Measurements from ENCODE around the gene DIP2C.

The DIP2C gene

DNA sequence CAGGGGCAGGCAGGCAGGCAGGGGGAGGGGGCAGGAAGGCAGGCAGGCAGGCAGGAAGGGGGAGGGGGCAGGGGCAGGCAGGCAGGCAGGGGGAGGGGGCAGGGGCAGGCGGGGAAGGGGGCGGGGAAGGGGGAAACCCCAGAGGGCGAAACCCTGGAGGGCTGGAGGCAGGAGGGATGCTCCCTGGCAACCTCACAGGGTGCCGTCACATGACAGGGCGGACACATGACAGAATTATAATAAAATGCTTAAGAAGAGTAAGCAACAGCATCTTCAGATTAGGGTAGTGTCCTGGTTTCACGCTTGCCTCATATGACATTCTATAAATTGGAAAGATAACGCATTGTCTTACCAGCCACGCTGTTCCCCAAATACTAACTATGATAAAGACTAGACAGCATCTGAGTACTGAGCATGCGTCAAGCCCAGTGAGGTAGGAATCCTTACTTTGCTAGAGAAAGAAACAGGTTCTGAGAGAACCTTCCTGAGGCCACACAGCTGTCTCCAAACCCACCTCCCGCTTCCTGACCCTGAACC lies 131.6 kb downstream of the DIP2C start:
- no peak for DNase-seq (ENCODE audit: low spot score)
- no peak for TF ChIP-seq CTCF (IDR thresholded peaks at IDR 0.05; ENCODE audit: borderline replicate concordance, control extremely low read depth, extremely low read depth, insufficient read depth, missing control alignments)
- in situ Hi-C loops (cut with MboI; ENCODE audit: low sequenced_read_pairs, unreplicated experiment): no loop called here

DNA sequence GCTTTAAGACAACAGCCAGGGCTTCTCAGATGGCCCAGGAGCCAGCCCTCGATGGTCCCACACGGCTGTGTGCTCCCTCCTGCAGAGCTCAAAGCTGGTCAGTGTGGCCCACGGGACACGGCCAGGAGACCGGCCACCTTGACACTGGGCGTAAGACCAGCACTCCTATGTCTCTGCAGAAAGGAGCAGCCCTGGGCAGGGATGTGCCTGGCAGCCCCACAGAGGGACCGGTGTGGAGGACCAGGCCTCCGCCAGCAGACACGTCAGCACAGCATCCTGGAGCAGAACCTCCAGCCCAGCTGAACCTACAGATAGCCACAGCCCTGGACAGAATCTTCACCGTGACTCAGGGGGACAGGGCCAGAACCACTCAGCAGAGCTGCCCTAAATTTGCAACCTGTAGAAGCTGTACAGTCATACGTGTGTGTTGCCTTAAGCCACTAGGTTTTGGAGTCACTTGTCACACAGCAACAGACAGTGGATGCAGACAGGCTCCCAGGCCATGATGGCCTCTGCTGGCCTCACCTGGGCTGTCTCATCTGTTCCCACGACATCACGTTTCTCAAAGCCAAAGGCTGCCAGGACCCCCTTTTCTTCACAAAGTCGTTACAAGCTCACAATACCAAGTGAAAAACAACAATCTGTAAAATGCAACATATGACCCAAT lies 132.4 kb downstream of the DIP2C start:
- in situ Hi-C loops (cut with MboI; ENCODE audit: low sequenced_read_pairs, unreplicated experiment): no loop called here
- TF ChIP-seq CTCF (IDR thresholded peaks at IDR 0.05; ENCODE audit: borderline replicate concordance, control extremely low read depth, extremely low read depth, insufficient read depth, missing control alignments): no peak
- no peak for DNase-seq (ENCODE audit: low spot score)

- TF ChIP-seq CTCF (IDR thresholded peaks at IDR 0.05; ENCODE audit: borderline replicate concordance, control extremely low read depth, extremely low read depth, insufficient read depth, missing control alignments): no peak
- in situ Hi-C loops (cut with MboI; ENCODE audit: low sequenced_read_pairs, unreplicated experiment): no loop called here
- no peak for DNase-seq (ENCODE audit: low spot score)
These were observed 133.7 kb downstream of the DIP2C start for GRCh38 chr10:555682-556350.

GRCh38 chr10:555281-555680 lies 134.2 kb downstream of the DIP2C start:
- no peak for TF ChIP-seq CTCF (IDR thresholded peaks at IDR 0.05; ENCODE audit: borderline replicate concordance, control extremely low read depth, extremely low read depth, insufficient read depth, missing control alignments)

GRCh38 chr10:554182-554848 lies 135.2 kb downstream of the DIP2C start:
- no peak for TF ChIP-seq CTCF (IDR thresholded peaks at IDR 0.05; ENCODE audit: borderline replicate concordance, control extremely low read depth, extremely low read depth, insufficient read depth, missing control alignments)
- in situ Hi-C loops (cut with MboI; ENCODE audit: low sequenced_read_pairs, unreplicated experiment): no loop called here
- no peak for DNase-seq (ENCODE audit: low spot score)

More at GRCh38 chr10:555281-555680, 134.2 kb downstream of the DIP2C start:
- DNase-seq (ENCODE audit: low spot score): no peak
- in situ Hi-C loops (cut with MboI; ENCODE audit: low sequenced_read_pairs, unreplicated experiment): no loop called here

DNA sequence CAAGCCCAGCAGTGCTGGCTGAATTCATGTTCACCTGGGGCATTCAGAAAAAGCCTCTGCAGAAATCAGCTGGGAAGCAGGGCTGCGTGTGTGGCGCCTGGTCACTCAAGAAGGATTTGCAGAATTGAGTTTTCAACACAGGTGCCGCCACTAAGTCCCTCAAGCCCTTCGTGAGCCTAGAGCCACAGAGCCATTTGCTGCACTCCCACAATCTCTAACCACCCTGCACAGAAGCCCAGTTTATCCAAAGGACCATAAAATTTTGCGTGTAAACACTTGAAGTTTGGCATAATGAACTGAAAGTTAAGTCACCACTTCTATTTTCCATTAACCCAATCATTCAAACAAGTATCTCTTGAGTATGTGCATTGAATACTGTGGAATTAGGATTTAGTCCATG lies 136.2 kb downstream of the DIP2C start:
- in situ Hi-C loops (cut with MboI; ENCODE audit: low sequenced_read_pairs, unreplicated experiment): no loop called here
- no peak for DNase-seq (ENCODE audit: low spot score)
- no peak for TF ChIP-seq CTCF (IDR thresholded peaks at IDR 0.05; ENCODE audit: borderline replicate concordance, control extremely low read depth, extremely low read depth, insufficient read depth, missing control alignments)

All from GM13976 (cell line).